K562 (cell line): ENCODE measurements around the gene TMEM132D. TPM values are rescaled to one million over a fixed set of nuclear protein-coding genes. Genes with fewer than 3 reads are reported as not detected.

ENCODE experiments used
- ATAC-seq: fragments of 200-7000 bp; cut with Tn5 transposase; 3 replicates; pipeline ENCODE4 v1.9.1; 2020; ENCODE audit warnings: moderate library complexity
- BruUV-seq: library from RNA; stranded (reverse); fragments of 400-500 nt; replicated peaks from 2 replicates; lab custom pipeline; 2021; lab: Mats Ljungman, UMichigan
- CTCF ChIA-PET: fragments of 300-600 bp; formaldehyde crosslinking; extraction: SDS; loops from one replicate; lab custom pipeline; 2021; ENCODE audit warnings: low intra/inter-chr PET ratio; lab: Yijun Ruan, JAX
- POLR2A ChIA-PET: fragments of 300-600, 350-650 bp; sonication (Branson Sonifier 250); formaldehyde crosslinking; extraction: SDS; loops from one replicate; lab custom pipeline; 2021; ENCODE audit warnings: antibody characterized with exemption, inconsistent platforms; lab: Yijun Ruan, JAX
- DNase-seq, 4 experiments: peaks; one replicate each; pipeline versions ENCODE4 v3.0.0 to v3.0.0-alpha.2; 2011 to 2018; ENCODE audit warnings: low spot score in 3 of 4, mixed read lengths in 3 of 4; ENCODE audit errors: extremely low read depth in 1 of 4
- FAIRE-seq: peaks from 2 replicates; lab custom pipeline; 2011; peaks lifted over from hg19 to GRCh38; lab: Jason Lieb, UNC
- H2AFZ ChIP-seq: 2 replicates; pipeline ENCODE4 v1.6.0; 2011; ENCODE audit warnings: low read depth, low read length, control low read depth, inconsistent platforms
- H3K27ac ChIP-seq: fragments of 200-600 bp; 3 replicates; pipeline ENCODE4 v1.8.0; 2011; ENCODE audit warnings: low read depth, mild to moderate bottlenecking, control low read depth, inconsistent platforms, low read length, moderate library complexity, mixed read lengths; ENCODE audit errors: extremely low read depth
- H3K27me3 ChIP-seq, 2 experiments: fragments of 300-600 bp in 1 of 2; 2 replicates in 1 of 2; 3 replicates in 1 of 2; pipeline versions ENCODE4 v1.6.0 to v1.8.0; 2011; ENCODE audit warnings: inconsistent platforms in 2 of 2, low read length in 2 of 2, mild to moderate bottlenecking in 1 of 2, mixed read lengths in 1 of 2, moderate library complexity in 1 of 2; ENCODE audit not compliant: control insufficient read depth in 2 of 2, insufficient read depth in 2 of 2
- H3K36me3 ChIP-seq: fragments of 300-600 bp; 3 replicates; pipeline ENCODE4 v1.8.0; 2011; ENCODE audit warnings: mild to moderate bottlenecking, low read length, inconsistent platforms; ENCODE audit not compliant: control insufficient read depth, insufficient read depth
- H3K4me1 ChIP-seq, 2 experiments: fragments of 200-600 bp in 1 of 2; replicated peaks in 1 of 2; 2 replicates in 1 of 2; 3 replicates in 1 of 2; pipeline versions ENCODE4 v1.5.1 to v1.8.0; 2011; ENCODE audit warnings: inconsistent platforms in 2 of 2, low read length in 2 of 2, mild to moderate bottlenecking in 1 of 2, mixed read lengths in 1 of 2, moderate library complexity in 1 of 2; ENCODE audit not compliant: control insufficient read depth in 2 of 2, insufficient read depth in 2 of 2
- H3K4me2 ChIP-seq: 2 replicates; pipeline ENCODE4 v1.6.1; 2011; ENCODE audit warnings: low read length, control low read depth, inconsistent platforms, mixed read lengths; ENCODE audit not compliant: insufficient read depth
- H3K4me3 ChIP-seq: fragments of 200-600 bp; sonication (generic), shearing (Covaris generic); 2 replicates; pipeline ENCODE4 v1.5.1; 2016; ENCODE audit warnings: control low read depth, inconsistent platforms
- H3K79me2 ChIP-seq: fragments of 200-600 bp; 3 replicates; pipeline ENCODE4 v1.8.0; 2011; ENCODE audit warnings: low read length, inconsistent platforms; ENCODE audit not compliant: control insufficient read depth, insufficient read depth
- H3K9ac ChIP-seq, 2 experiments: 2 replicates each; pipeline versions ENCODE4 v1.6.0 to v1.6.1; 2011; ENCODE audit warnings: low read depth in 2 of 2, low read length in 2 of 2, control low read depth in 1 of 2, inconsistent platforms in 1 of 2, mild to moderate bottlenecking in 1 of 2, mixed read lengths in 1 of 2; ENCODE audit not compliant: insufficient read depth in 1 of 2
- H3K9me1 ChIP-seq: one replicate; pipeline ENCODE4 v1.6.0; 2011; ENCODE audit warnings: inconsistent platforms, mild to moderate bottlenecking, low read length, moderate library complexity; ENCODE audit not compliant: control insufficient read depth, insufficient read depth
- H3K9me3 ChIP-seq: replicated peaks from 2 replicates; pipeline ENCODE4 v1.5.1; 2011; ENCODE audit warnings: low read depth, low read length, inconsistent platforms; ENCODE audit not compliant: control insufficient read depth, insufficient read depth
- H4K20me1 ChIP-seq: replicated peaks from 2 replicates; pipeline ENCODE4 v1.6.1; 2011; ENCODE audit warnings: low read length, inconsistent platforms, mixed read lengths; ENCODE audit not compliant: control insufficient read depth, insufficient read depth
- RAD21 ChIP-seq, 2 experiments: fragments of 250-450 bp in 1 of 2; fragments of 450-650 bp in 1 of 2; sonication (Bioruptor Pico) in 1 of 2; formaldehyde crosslinking in 1 of 2; IDR thresholded peaks in 1 of 2; conservative IDR thresholded peaks in 1 of 2; 2 replicates each; pipeline versions ENCODE4 v1.4.0 to v1.8.0; 2020 to 2022; ENCODE audit warnings: mild to moderate bottlenecking in 2 of 2, moderate library complexity in 1 of 2
- STAG1 ChIP-seq: sonication (generic); formaldehyde crosslinking; IDR thresholded peaks from 2 replicates; pipeline ENCODE4 v1.5.0; 2020; ENCODE audit warnings: missing genetic modification reagents, borderline replicate concordance
- TFAP4 ChIP-seq: sonication (generic); formaldehyde crosslinking; IDR thresholded peaks from 2 replicates; pipeline ENCODE4 v1.8.0; 2022; ENCODE audit warnings: missing genetic modification reagents, mild to moderate bottlenecking, moderate library complexity, borderline replicate concordance
- ZBTB12 ChIP-seq: fragments of 250-450 bp; sonication (Bioruptor Pico); IDR thresholded peaks from 2 replicates; pipeline ENCODE4 v1.4.0; 2020
- ZNF197 ChIP-seq: fragments of 200-800 bp; sonication (Bioruptor generic); IDR thresholded peaks from 2 replicates; pipeline ENCODE4 v1.6.1; 2016; ENCODE audit warnings: low read depth, missing genetic modification characterization, missing compliant biosample characterization
- WGBS: fragments of 100-300 bp; shearing (Covaris generic); methylation state at CpG from one replicate; pipeline ENCODE4 v1.1.6; 2016; ENCODE audit warnings: low coverage, mixed read lengths; ENCODE audit not compliant: insufficient coverage; ENCODE audit errors: missing lambda C conversion rate; 5-methylcytosine and 5-hydroxymethylcytosine counted together
- in situ Hi-C: fragments of 300-500 bp; cut with MboI; formaldehyde crosslinking; loops from 4 replicates; pipeline ENCODE4 v1.15.0; 2018; ENCODE audit warnings: inconsistent platforms, mixed read lengths
- intact Hi-C: fragments of 100-400 bp; cut with micrococcal nuclease; formaldehyde crosslinking; loops from 2 replicates; pipeline ENCODE4 v1.14.2; 2022
- polyA plus RNA-seq, 8 experiments: library from polyadenylated mRNA; depleted of rRNA in 4 of 8; stranded (reverse) in 5 of 8; unstranded in 3 of 8; fragments of >200 nt; fragmentation: Nextera tagmentation in 2 of 8; fragmentation: Illumina TruSeq in 1 of 8; extraction: Ambion mirVana in 2 of 8; extraction: Trizol in 1 of 8; gene quantifications; 2 replicates each; pipeline versions ENCODE4 v1.2.1 to v1.2.3, GENCODE V29; 2011 to 2014; ENCODE audit warnings: inconsistent platforms in 1 of 8, missing spikeins in 1 of 8
- total RNA-seq, 7 experiments: library from RNA; depleted of rRNA in 6 of 7; stranded (reverse); fragments of >200 nt in 6 of 7; fragmentation: Illumina TruSeq in 2 of 7; extraction: Trizol in 2 of 7; gene quantifications; 2 replicates each; pipeline versions ENCODE4 v1.2.1 to v1.2.3, GENCODE V29; 2011 to 2021; ENCODE audit warnings: low replicate concordance in 1 of 7
- TF ChIP-seq, protein P1 (sequence below), 3 experiments: IDR thresholded peaks in 2 of 3; conservative IDR thresholded peaks in 1 of 3; 2 replicates each; pipeline ENCODE4 v1.5.1; 2011 to 2012; ENCODE audit warnings: low read length in 3 of 3, mild to moderate bottlenecking in 3 of 3, control low read depth in 2 of 3, improper control_type of control experiment in 1 of 3, inconsistent platforms in 1 of 3, low read depth in 1 of 3, mixed read lengths in 1 of 3, moderate library complexity in 1 of 3; ENCODE audit not compliant: insufficient read depth in 2 of 3
- TF ChIP-seq, protein P2 (sequence below): fragments of 450-650 bp; IDR thresholded peaks from 2 replicates; pipeline ENCODE4 v1.6.1; 2017; ENCODE audit warnings: antibody characterized with exemption

The TMEM132D gene
- total and polyA plus RNA-seq, 9 of the 15 experiments (the other 6 are each of a cell fraction or from before 2014, with no cell fraction given), result not detected

DNA sequence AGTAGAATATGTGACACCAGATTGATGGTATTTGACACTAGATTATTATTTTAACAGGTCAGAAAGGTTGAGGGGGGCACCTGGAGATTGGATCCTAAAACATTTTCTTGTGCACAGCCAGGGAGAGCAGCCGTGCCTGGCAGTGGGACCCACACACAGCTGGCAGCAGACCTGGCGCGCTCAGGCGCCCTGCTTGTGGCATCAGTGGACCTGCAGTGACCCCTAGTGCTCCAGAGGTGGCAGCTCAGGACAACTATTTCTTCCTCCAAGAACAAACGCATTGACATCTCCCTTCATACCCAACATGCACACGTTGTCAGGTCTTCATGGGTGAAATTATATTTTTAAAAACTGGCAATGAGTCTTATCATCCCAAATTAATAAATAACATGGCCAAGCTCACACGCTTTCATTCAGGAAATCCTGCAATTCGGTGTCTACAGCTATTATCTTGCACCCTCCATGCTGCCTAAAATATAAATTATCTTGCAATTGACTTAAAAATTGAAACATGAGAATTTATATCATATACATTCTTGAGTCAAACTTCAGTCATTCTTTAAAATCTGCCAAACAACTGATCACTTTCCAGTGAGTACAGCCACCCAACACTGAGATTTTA is 7.7 kb upstream of the TMEM132D start:
- CTCF ChIA-PET, result interaction anchor here (0.5 to 1.3 kb wide), 6 partner anchors 718 to 1652 kb away, joined by 3 read pairs; no protein-coding TSS in a partner anchor
- peak; percentile 56 for FAIRE-seq
- WGBS, result 2% methylated on average over 8 of the region's 8 CpGs
- no peak for TF ChIP-seq ZNF197 (CRISPR knock-in tag)
- no peak for TF ChIP-seq ZBTB12 (CRISPR knock-in tag)
- peak; percentile 70; the same call in 1 of the 2 replicates for TF ChIP-seq STAG1 (CRISPR knock-in tag)
- TF ChIP-seq TFAP4 (CRISPR knock-in tag), result no peak
- TF ChIP-seq, protein P1, sequence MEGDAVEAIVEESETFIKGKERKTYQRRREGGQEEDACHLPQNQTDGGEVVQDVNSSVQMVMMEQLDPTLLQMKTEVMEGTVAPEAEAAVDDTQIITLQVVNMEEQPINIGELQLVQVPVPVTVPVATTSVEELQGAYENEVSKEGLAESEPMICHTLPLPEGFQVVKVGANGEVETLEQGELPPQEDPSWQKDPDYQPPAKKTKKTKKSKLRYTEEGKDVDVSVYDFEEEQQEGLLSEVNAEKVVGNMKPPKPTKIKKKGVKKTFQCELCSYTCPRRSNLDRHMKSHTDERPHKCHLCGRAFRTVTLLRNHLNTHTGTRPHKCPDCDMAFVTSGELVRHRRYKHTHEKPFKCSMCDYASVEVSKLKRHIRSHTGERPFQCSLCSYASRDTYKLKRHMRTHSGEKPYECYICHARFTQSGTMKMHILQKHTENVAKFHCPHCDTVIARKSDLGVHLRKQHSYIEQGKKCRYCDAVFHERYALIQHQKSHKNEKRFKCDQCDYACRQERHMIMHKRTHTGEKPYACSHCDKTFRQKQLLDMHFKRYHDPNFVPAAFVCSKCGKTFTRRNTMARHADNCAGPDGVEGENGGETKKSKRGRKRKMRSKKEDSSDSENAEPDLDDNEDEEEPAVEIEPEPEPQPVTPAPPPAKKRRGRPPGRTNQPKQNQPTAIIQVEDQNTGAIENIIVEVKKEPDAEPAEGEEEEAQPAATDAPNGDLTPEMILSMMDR (IDR thresholded peaks at IDR 0.05 in 2 of 3, conservative IDR thresholded peaks at IDR 0.05 in 1 of 3; ENCODE audit: insufficient read depth in 2 of 3, low read depth in 1 of 3, low read length in 3 of 3), result peak; percentile 70 to 85 (median 85)
- TF ChIP-seq, protein P2, sequence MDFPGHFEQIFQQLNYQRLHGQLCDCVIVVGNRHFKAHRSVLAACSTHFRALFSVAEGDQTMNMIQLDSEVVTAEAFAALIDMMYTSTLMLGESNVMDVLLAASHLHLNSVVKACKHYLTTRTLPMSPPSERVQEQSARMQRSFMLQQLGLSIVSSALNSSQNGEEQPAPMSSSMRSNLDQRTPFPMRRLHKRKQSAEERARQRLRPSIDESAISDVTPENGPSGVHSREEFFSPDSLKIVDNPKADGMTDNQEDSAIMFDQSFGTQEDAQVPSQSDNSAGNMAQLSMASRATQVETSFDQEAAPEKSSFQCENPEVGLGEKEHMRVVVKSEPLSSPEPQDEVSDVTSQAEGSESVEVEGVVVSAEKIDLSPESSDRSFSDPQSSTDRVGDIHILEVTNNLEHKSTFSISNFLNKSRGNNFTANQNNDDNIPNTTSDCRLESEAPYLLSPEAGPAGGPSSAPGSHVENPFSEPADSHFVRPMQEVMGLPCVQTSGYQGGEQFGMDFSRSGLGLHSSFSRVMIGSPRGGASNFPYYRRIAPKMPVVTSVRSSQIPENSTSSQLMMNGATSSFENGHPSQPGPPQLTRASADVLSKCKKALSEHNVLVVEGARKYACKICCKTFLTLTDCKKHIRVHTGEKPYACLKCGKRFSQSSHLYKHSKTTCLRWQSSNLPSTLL, result no peak
- TF ChIP-seq RAD21 (CRISPR knock-in tag; conservative IDR thresholded peaks at IDR 0.05 in 1 of 2, IDR thresholded peaks at IDR 0.05 in 1 of 2), result peak; percentile 84 to 86

More for the DNA sequence above, 7.7 kb upstream of the TMEM132D start:
- no peaks in the 10 kb centered on the region for H3K4me1 ChIP-seq
- no peak overlapping the region for H3K27ac ChIP-seq
- H3K4me3 ChIP-seq, result no peak overlapping the region
- intact Hi-C loops (loop anchor here (1.0 to 5.0 kb wide), 5 partner anchors 101 to 1267 kb away; no protein-coding TSS in a partner anchor), in situ Hi-C loops (loop anchor here (25.0 kb wide), 2 partner anchors 724 to 1124 kb away; no protein-coding TSS in a partner anchor)
- ATAC-seq, result peak; percentile 89
- H3K36me3 ChIP-seq, result no peaks in the 10 kb centered on the region
- no peaks in the 10 kb centered on the region for H3K9me1 ChIP-seq
- DNase-seq, result peak; percentile 47 to 67 (median 64)
- peaks cover 2 to 12% of the 10 kb centered on the region in 2 experiments; a peak in 3 of 5 replicates for H3K27me3 ChIP-seq
- H3K79me2 ChIP-seq, result no peaks in the 10 kb centered on the region
- no peaks in the 10 kb centered on the region for H4K20me1 ChIP-seq
- POLR2A ChIA-PET, result no interaction called here
- no TSS peak for BruUV-seq
- no peak overlapping the region for H2AFZ ChIP-seq
- no peaks in the 10 kb centered on the region for H3K9me3 ChIP-seq
- no peak overlapping the region for H3K4me2 ChIP-seq
- no peak overlapping the region for H3K9ac ChIP-seq
